Activated CD8-positive, alpha-beta memory T cell treated with anti-CD3 and anti-CD28 coated beads, Interleukin-2, amount 50 U/mL, for 24 hours (primary cell): Measurements from ENCODE around the gene TRPC1.
"Not testable (repeated sequence)": the region's sequence is repeated elsewhere in the genome, so short reads cannot be mapped to it uniquely, and the experiment has no call there.

Source experiments
- DNase-seq: peaks from one replicate; pipeline ENCODE4 v3.0.0-alpha.2; 2020; ENCODE audit errors: extremely low read depth

Gene TRPC1

DNA sequence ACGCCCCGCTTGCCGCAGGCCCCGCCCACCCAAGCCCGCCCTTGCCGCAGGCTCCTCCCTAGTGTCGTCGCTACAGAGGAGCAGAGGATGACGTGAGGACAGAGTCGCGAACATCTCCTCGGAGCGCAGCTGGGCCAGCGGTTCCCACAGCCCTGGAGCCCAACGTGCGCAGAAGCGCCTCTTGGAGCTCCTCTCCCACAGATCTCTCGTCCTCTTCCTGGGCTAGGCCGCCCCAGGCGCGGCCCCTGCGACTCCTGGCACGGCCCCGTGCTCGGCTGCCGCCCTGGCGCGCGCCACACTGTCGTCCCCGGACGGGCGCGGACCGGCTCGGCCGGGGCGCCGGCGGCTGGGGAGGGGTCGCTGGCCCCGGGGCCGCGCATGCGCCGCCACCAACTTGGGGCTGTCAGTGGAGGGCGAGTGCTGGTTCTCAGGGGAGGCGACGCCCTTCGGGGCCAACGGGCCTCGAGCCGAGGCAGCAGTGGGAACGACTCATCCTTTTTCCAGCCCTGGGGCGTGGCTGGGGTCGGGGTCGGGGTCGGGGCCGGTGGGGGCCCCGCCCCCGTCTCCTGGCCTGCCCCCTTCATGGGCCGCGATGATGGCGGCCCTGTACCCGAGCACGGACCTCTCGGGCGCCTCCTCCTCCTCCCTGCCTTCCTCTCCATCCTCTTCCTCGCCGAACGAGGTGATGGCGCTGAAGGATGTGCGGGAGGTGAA lies at the start of gene TRPC1:
TRPC1 (plus strand) TSS at position 67 of the 714 bp plus-strand sequence; CDS start at position 593, 526 bp downstream.
- DNase-seq, result peak; percentile 46

DNA sequence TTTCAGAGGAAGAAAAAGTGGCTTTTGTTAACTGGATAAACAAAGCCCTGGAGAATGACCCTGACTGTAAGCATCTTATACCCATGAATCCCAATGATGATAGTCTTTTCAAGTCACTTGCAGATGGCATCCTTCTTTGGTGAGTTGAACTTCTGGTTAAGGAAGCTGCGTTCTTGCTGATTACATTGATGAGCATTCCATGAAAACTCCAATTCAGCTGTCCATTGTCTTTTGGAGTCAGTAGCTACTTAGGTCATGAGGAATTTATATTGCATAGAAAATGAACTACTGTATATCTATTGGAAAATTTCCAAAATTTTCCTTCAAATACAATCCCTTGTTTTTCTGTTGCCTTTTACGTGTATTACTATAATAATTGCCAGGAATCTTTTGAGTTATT lies 47.7 kb upstream of the TRPC1 start:
- DNase-seq, result no peak

DNA sequence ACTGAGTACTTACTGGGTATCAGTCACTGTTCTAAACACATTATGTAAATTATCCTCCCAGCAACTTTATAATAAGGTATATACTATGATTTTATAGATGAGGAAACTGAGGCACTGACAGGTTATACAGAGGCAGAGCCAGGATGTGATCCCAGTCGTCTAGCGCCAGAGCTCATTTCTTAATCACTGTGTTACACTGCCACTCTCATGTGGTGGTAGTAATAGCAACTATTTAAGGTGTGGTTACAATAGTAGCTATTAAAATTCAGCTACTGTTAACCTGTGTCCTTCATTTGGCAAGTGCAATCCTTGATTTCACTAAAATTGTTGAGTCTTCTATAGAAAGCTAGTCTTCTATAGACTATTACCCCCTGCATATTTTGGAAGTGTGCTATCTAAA lies 43.1 kb upstream of the TRPC1 start:
- no peak for DNase-seq

GRCh38 chr3:142690613-142691012 lies 33.2 kb upstream of the TRPC1 start:
- no peak for DNase-seq

DNA sequence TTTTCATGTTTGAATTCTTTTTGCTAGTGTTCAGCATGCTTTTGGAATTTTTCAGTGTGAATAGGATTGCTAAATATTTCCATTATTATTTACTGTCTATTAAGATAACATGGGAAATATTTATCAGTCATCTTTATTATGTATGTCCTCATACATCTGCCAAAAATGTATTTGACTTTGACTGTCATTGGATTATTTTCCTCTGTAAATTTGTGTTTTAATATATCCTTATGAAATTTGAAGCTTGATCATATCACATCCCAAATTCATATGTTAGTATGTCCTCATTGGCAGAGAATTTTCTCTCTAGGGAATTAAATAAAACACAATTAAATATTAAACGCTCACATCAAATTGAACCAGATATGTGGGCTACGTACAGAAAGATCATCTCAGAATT lies 32.3 kb upstream of the TRPC1 start:
- no peak for DNase-seq

DNA sequence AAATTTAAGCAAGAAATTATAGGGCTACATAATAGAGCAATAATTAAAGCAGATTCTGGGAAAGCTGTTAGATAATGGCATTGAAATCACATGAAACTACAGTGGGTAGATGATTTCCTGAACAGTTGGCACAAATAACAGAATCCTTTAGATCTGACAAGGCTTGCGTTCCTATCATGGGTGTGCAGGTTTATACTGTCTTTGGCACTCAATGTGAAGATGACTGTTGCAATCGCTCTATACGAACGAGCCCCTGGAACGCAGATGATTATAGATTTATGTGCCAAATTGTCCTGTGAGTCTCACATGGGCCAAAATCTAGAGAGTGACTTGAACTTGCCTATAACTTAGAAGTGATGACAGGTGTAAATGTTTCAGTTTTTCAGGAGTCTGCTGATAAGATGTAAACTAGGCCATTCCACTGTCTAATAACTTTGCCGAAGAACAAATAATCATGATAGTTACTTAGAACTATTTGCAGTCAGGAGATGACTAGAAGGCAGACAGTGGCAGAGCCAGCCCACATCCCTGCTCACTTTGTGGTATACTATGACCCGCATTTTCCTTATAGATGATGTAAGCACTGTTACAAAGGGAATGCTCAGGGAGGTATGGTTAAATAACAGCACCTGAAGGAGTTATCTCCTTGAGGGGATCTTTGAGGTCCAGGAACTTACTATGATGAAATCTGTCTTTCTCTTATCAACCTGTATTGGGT lies 30.5 kb upstream of the TRPC1 start:
- no peak for DNase-seq

DNA sequence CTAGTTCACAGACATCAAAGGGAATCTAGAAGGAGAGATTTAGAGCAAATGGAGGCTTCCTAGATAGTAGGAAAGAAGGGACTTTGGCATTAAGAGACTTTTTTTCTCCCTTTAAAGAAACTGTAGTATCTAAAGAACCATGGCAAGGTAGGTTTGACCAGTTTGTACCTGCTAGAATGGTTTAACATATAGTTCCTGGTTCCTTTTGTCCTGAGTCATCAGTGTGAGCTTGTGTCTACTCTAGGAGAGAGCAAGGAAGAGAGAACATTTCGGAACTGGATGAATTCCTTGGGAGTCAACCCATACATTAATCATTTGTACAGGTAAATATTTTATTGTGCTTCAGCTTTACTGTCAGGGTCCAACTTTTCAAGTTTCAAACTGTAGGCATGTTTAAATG lies 29.6 kb upstream of the TRPC1 start:
- no peak for DNase-seq

DNA sequence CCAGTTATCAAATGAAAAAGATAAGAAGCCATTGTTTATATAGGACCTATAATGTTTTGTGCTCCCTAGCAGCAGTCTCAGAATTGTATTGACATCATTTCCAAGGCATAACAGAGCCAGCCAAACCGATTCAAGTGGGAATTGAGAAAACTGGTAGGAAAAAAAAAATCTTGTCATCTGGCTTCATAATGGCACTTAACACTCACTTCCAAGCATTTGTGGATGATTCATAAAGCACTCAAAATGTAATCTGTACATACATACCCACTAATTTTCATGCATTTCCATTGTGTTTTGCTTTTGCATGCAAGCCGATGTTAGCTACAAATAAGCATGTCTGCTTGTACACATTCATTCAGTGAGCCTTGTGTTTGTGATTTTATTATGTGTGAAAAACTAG lies 18.6 kb upstream of the TRPC1 start:
- DNase-seq, result no peak

- no peak for DNase-seq
Observed at GRCh38 chr3:142706321-142707127, 17.3 kb upstream of the TRPC1 start.

- DNase-seq, result no peak
Observed at GRCh38 chr3:142709207-142709606, 14.6 kb upstream of the TRPC1 start.

- DNase-seq, result not testable (repeated sequence)
Observed at GRCh38 chr3:142714882-142715281, 9.0 kb upstream of the TRPC1 start.

GRCh38 chr3:142716102-142716501 lies 7.7 kb upstream of the TRPC1 start:
- DNase-seq, result no peak

GRCh38 chr3:142723665-142723967 lies 218 bp upstream of the TRPC1 start:
- no peak for DNase-seq

GRCh38 chr3:142724682-142725356 lies 985 bp downstream of the TRPC1 start:
- no peak for DNase-seq

GRCh38 chr3:142725357-142725739 lies 1.5 kb downstream of the TRPC1 start:
- DNase-seq, result no peak

- no peak for DNase-seq
Observed at GRCh38 chr3:142726017-142726416, 2.2 kb downstream of the TRPC1 start.

DNA sequence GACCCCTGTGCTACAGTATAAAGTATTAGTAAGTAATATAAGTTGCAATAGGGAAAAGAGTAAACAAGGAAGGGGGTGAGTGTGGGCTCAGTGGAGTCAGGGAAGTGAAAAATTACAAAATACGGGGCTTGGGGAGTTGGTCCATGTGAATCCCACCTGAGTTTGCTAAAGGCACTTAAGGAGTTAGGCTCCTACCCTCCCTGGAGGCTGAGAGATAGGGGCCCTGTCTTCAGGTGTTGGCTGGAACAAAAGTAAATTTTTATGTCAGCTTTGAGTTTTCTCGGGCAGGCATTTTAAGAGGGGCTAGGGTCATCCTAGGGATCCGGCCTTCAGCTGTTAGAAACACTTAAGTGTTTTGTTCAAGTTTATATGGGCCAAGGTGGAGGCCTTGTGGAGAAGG lies 8.2 kb downstream of the TRPC1 start:
- DNase-seq, result no peak

DNA sequence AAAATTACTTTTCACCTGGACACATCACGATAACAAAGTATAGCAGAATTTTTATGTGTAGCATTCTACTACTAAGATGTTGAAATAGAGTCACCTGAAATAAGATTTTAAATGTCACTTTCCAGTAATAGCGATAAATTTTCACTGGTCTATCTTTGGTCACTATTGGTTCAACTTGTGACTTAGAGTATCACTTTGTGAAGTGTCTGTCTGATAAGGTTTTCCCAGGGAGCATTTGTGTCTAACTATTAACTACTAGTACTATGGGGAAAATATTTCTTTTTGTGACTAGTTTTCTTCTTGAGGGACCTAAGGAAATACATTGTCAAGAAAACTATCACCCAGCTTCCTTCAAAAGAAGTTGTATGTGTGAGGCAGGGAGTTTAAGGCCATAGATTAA lies 11.0 kb downstream of the TRPC1 start:
- no peak for DNase-seq

DNA sequence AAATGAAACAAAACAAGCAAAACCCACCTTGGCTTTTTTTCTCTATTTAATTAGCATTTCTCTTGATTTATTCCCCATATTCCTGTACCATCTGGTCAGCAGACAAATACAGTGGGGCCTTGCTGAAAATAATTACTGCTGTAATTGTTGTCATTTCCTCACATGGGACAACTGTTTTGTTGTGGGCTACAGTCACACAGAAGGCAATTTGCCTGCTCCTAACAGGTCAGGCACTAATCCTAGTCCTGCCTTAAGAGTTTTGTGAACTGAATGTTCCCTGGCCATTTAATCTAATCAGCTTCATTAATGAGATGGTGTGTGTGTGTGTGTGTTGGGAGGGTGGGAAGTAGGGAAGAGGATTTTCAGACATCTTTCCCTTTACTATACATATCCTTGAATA lies 11.6 kb downstream of the TRPC1 start:
- no peak for DNase-seq

DNA sequence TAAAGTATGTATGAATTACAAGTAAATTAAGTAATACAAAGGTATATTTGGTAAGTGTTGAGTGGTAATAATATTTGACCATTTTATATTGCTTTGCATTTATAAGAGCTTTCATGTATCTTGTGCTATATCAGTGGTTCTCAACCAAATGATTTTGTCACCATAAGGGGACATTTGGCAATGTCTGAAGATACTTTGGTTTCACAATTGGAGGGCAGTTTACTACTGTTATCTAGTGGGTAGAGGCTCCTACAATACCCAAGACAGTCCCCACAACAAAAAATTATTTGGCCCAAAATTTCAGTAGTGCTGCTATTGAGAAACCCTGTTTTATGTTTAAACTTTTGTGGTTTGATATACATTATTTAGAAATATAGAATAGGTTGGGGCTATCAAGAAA lies 14.6 kb downstream of the TRPC1 start:
- DNase-seq, result no peak

DNA sequence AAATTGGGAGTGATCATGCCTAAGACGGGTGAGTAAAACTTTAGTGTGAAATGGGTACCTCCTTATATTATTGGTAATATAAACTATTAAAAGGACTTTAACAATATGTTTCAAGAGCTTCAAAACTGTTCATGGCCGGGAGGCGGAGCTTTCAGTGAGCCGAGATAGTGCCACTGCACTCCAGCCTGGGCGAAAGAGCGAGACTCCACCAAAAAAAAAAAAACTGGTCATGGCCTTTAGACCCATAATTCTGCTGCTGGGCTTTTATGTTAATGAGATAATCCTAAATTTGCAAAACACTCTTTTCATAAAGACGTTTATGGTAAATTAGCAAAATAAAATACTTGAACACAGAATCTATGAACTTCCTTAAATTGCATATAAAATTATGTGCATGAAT lies 22.8 kb downstream of the TRPC1 start:
- no peak for DNase-seq

DNA sequence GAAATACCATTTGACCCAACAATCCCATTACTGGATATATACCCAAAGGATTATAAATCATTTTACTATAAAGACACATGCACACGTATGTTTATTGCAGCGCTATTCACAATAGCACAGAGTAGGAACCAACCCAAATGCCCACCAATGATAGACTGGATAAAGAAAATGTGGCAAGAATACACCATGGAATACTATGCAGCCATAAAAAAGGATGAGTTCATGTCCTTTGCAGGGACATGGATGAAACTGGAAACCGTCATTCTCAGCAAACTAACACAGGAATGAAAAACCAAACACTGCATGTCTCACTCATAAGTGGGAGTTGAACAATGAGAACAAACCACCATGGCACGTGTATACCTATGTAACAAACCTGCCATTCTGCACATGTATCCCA lies 26.7 kb downstream of the TRPC1 start:
- not testable (repeated sequence) for DNase-seq
